ENCODE measurements around the gene NHEJ1. TPM values are rescaled to one million over a fixed set of nuclear protein-coding genes. Genes with fewer than 3 reads are reported as not detected.
A peak's percentile ranks its signal among the peaks of the same experiment; 100 is the strongest.

The NHEJ1 gene
- total and polyA plus RNA-seq, 2 of the 13 experiments (the other 11 are each of a cell fraction or from before 2014, with no cell fraction given) = 30.0 to 30.7 TPM

DNA sequence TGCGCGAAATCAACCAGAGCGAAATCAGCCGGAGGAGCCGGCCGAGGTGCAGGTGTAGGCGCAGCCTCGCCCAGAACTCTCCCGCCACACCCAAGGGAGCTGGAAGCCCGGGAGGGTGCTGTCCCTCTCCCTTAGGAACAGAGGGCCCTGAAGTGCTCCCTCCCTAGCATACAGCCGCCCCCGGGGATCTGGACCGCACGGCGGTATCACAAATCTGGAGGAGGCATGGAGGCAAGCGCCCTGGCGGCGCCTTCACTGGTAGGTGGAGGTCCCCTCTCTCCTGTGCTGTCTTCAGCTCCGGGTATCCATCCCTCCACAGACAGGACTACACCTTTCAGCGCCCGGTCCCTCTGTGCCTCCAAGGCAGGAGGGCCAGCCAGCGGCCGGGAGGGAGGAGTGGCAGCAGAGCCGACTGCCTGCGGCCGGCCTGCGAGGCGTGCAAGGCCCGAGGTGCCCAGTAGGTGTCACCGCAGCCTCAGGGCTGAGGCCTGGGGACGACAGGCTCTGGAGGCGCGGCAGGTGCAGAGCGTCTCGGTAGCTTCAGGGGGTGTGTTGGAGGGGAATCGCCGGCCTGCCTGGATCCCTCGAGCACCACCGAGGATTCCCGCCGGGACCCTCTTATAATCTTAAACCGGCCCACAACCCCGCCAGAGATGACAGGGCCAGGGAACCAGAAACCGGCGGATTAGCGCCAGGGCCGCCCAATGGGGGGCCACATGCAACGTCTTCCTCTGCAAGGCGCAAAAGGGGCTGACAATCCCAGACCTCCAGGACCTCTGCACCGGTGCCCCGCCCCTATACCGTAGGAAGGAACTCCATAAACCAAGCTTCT lies 102.7 kb downstream of the NHEJ1 start (continued):
- TF ChIP-seq, protein P1, sequence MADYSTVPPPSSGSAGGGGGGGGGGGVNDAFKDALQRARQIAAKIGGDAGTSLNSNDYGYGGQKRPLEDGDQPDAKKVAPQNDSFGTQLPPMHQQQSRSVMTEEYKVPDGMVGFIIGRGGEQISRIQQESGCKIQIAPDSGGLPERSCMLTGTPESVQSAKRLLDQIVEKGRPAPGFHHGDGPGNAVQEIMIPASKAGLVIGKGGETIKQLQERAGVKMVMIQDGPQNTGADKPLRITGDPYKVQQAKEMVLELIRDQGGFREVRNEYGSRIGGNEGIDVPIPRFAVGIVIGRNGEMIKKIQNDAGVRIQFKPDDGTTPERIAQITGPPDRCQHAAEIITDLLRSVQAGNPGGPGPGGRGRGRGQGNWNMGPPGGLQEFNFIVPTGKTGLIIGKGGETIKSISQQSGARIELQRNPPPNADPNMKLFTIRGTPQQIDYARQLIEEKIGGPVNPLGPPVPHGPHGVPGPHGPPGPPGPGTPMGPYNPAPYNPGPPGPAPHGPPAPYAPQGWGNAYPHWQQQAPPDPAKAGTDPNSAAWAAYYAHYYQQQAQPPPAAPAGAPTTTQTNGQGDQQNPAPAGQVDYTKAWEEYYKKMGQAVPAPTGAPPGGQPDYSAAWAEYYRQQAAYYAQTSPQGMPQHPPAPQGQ (CRISPR knock-in tag; IDR thresholded peaks at IDR 0.05; ENCODE audit: borderline replicate concordance) = no peak
- TF ChIP-seq NFYC (CRISPR knock-in tag; IDR thresholded peaks at IDR 0.05) (no peak), SIN3B (IDR thresholded peaks at IDR 0.05; ENCODE audit: low read length) (no peak), IRF2 (CRISPR knock-in tag; IDR thresholded peaks at IDR 0.05) (peak; percentile 78; the same call in 1 of the 2 replicates), KDM5B (CRISPR knock-in tag; IDR thresholded peaks at IDR 0.05; ENCODE audit: borderline replicate concordance) (no peak; the same call in 1 of the 2 replicates), PITX1 (CRISPR knock-in tag; IDR thresholded peaks at IDR 0.05) (peak; percentile 68; the same call in 1 of the 2 replicates), MIER3 (CRISPR knock-in tag; IDR thresholded peaks at IDR 0.05; ENCODE audit: borderline replicate concordance) (peak; percentile 69; the same call in 1 of the 2 replicates), ZNF672 (CRISPR knock-in tag; IDR thresholded peaks at IDR 0.05) (no peak), PAXIP1 (CRISPR knock-in tag; conservative IDR thresholded peaks at IDR 0.05) (no peak)
- TF ChIP-seq, protein P2, sequence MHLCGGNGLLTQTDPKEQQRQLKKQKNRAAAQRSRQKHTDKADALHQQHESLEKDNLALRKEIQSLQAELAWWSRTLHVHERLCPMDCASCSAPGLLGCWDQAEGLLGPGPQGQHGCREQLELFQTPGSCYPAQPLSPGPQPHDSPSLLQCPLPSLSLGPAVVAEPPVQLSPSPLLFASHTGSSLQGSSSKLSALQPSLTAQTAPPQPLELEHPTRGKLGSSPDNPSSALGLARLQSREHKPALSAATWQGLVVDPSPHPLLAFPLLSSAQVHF (CRISPR knock-in tag; IDR thresholded peaks at IDR 0.05) = no peak
- TF ChIP-seq, protein P3, sequence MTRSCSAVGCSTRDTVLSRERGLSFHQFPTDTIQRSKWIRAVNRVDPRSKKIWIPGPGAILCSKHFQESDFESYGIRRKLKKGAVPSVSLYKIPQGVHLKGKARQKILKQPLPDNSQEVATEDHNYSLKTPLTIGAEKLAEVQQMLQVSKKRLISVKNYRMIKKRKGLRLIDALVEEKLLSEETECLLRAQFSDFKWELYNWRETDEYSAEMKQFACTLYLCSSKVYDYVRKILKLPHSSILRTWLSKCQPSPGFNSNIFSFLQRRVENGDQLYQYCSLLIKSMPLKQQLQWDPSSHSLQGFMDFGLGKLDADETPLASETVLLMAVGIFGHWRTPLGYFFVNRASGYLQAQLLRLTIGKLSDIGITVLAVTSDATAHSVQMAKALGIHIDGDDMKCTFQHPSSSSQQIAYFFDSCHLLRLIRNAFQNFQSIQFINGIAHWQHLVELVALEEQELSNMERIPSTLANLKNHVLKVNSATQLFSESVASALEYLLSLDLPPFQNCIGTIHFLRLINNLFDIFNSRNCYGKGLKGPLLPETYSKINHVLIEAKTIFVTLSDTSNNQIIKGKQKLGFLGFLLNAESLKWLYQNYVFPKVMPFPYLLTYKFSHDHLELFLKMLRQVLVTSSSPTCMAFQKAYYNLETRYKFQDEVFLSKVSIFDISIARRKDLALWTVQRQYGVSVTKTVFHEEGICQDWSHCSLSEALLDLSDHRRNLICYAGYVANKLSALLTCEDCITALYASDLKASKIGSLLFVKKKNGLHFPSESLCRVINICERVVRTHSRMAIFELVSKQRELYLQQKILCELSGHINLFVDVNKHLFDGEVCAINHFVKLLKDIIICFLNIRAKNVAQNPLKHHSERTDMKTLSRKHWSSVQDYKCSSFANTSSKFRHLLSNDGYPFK (CRISPR knock-in tag; IDR thresholded peaks at IDR 0.05; ENCODE audit: borderline replicate concordance) = peak; percentile 33; the same call in 1 of the 2 replicates
- TF ChIP-seq, protein P4, sequence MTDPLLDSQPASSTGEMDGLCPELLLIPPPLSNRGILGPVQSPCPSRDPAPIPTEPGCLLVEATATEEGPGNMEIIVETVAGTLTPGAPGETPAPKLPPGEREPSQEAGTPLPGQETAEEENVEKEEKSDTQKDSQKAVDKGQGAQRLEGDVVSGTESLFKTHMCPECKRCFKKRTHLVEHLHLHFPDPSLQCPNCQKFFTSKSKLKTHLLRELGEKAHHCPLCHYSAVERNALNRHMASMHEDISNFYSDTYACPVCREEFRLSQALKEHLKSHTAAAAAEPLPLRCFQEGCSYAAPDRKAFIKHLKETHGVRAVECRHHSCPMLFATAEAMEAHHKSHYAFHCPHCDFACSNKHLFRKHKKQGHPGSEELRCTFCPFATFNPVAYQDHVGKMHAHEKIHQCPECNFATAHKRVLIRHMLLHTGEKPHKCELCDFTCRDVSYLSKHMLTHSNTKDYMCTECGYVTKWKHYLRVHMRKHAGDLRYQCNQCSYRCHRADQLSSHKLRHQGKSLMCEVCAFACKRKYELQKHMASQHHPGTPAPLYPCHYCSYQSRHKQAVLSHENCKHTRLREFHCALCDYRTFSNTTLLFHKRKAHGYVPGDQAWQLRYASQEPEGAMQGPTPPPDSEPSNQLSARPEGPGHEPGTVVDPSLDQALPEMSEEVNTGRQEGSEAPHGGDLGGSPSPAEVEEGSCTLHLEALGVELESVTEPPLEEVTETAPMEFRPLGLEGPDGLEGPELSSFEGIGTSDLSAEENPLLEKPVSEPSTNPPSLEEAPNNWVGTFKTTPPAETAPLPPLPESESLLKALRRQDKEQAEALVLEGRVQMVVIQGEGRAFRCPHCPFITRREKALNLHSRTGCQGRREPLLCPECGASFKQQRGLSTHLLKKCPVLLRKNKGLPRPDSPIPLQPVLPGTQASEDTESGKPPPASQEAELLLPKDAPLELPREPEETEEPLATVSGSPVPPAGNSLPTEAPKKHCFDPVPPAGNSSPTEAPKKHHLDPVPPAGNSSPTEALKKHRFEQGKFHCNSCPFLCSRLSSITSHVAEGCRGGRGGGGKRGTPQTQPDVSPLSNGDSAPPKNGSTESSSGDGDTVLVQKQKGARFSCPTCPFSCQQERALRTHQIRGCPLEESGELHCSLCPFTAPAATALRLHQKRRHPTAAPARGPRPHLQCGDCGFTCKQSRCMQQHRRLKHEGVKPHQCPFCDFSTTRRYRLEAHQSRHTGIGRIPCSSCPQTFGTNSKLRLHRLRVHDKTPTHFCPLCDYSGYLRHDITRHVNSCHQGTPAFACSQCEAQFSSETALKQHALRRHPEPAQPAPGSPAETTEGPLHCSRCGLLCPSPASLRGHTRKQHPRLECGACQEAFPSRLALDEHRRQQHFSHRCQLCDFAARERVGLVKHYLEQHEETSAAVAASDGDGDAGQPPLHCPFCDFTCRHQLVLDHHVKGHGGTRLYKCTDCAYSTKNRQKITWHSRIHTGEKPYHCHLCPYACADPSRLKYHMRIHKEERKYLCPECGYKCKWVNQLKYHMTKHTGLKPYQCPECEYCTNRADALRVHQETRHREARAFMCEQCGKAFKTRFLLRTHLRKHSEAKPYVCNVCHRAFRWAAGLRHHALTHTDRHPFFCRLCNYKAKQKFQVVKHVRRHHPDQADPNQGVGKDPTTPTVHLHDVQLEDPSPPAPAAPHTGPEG (CRISPR knock-in tag; IDR thresholded peaks at IDR 0.05) = no peak

All from HepG2 (cell line).